GM12872 (cell line): ENCODE data around the gene TPMT.

Experiments used
- TF ChIP-seq, protein P1 (sequence below): IDR thresholded peaks from 3 replicates; pipeline ENCODE4 v1.5.1; 2011; ENCODE audit warnings: low read depth, mild to moderate bottlenecking, low read length, moderate library complexity; ENCODE audit not compliant: insufficient read depth

TPMT gene

DNA sequence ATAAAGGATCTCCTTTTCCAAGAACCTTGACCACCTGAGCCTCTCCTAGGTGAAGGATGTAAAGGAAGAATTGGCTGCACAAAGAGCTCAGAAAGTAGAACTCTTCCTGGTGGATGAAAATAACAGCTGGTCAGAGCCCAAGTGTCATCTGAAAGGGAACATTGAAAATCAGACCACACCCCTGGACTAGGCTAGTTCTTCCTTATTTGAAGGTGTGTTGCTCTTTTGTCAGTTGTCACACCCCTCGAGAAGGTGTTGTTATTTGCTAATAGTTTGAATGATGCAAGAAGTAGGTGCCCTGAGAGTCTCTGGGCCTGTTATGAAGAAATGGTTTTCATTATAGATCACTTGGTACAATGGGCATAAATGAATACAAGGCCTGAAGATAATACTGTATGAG lies 63.5 kb downstream of the TPMT start:
- TF ChIP-seq, protein P1, sequence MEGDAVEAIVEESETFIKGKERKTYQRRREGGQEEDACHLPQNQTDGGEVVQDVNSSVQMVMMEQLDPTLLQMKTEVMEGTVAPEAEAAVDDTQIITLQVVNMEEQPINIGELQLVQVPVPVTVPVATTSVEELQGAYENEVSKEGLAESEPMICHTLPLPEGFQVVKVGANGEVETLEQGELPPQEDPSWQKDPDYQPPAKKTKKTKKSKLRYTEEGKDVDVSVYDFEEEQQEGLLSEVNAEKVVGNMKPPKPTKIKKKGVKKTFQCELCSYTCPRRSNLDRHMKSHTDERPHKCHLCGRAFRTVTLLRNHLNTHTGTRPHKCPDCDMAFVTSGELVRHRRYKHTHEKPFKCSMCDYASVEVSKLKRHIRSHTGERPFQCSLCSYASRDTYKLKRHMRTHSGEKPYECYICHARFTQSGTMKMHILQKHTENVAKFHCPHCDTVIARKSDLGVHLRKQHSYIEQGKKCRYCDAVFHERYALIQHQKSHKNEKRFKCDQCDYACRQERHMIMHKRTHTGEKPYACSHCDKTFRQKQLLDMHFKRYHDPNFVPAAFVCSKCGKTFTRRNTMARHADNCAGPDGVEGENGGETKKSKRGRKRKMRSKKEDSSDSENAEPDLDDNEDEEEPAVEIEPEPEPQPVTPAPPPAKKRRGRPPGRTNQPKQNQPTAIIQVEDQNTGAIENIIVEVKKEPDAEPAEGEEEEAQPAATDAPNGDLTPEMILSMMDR, result no peak

DNA sequence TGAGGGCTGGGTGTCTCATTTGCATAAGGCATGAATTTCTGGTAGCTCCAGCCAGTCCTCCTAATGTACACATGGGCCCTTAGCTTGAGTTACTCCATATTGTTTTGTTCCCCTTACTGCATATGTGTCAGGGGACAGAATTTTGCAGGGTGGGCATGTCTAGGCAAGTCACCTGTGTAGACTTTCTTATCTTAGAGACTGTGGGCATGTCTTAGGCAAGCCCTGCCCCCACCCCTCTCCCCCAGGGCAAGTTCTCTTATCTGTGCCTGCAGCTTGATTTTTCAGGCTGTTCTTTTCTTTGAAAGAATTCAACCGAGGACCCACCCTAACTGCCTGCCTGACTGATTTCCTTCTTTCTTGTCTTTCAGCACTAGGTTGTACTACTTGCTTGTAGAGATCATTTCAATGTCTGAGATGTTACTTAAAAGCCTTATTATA lies 64.5 kb downstream of the TPMT start:
- TF ChIP-seq, protein P1, result no peak

GRCh38 chr6:18088419-18089296 lies 66.2 kb downstream of the TPMT start:
- TF ChIP-seq, protein P1, result no peak

DNA sequence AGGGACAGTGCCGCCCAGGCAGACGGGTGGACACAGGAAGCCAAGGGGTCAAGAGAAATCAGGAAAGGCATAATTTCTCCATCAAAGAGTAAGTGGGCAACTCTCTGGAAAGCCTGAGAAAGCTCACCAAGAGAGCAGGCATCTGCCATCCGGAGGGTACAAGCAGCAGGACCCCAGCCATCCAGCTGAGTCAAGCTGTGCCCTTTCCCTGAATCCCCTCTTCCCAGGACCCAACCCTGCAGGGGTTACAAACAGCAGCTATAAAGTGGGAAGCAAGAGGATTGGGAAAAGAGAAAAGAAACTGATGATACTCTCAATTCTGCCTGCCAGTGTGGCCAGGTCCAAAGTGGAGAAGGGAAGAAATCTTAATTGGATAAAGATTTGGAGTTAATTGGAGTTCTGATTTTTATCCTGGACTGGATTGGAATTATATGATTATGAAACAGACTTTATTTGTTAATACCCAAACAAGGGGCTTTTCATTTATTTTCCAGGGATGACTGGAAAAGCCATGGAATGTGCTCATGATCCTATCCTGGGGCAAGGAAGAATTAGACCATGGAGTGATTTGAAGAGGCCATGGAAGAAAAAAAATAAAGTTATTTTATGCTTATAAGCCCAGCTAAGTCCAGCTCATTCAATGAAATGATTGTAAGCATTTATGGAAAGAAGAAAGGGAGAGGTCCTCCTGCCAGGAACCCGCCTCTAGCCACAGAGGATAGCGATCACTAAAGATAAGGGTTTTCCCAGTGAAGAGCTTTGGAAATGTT lies 67.3 kb downstream of the TPMT start:
- TF ChIP-seq, protein P1, result no peak

- TF ChIP-seq, protein P1, result no peak
These were observed 73.7 kb downstream of the TPMT start for GRCh38 chr6:18081025-18081668.

GRCh38 chr6:18080544-18080943 lies 74.3 kb downstream of the TPMT start:
- TF ChIP-seq, protein P1, result no peak

DNA sequence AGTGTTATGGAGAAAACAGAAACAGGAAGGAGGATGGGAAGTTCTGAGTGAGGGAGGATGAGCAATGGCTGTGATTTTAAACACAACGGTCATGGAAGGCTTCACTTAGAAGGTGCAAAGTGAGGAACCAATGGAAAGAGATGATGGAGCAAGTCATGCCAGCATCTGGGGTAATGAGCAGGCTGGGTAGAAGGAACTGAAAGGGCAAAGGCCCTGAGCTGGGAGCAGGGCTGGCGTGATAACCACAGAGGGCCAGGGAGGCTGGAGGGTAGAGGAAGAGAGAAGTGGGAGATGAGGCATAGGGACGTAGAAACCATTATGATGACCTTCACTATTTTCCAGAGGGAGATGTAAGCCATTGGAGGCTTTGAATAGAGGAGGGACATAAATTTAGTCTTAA lies 76.0 kb downstream of the TPMT start:
- TF ChIP-seq, protein P1, result no peak
